PC-9 (cell line): ENCODE data around the gene RCOR1.
"Not testable (repeated sequence)": the region's sequence is repeated elsewhere in the genome, so short reads cannot be mapped to it uniquely, and the experiment has no call there.

Experiments used
- CTCF ChIP-seq: fragments of 200-600 bp; sonication (generic); conservative IDR thresholded peaks from 2 replicates; pipeline ENCODE4 v1.6.1; 2017; ENCODE audit warnings: mixed run types, antibody characterized with exemption, mild to moderate bottlenecking, moderate library complexity
- EZH2 ChIP-seq: fragments of 200-600 bp; sonication (generic); IDR thresholded peaks from 2 replicates; pipeline ENCODE4 v1.8.0; 2017; ENCODE audit warnings: antibody characterized with exemption, low read depth

- not testable (repeated sequence) for TF ChIP-seq CTCF, EZH2
These were observed 47.2 kb downstream of the RCOR1 start for GRCh38 chr14:102639611-102640010.
